Left hindlimb (tissue), 1 donor: Measurements from ENCODE around the gene TCERG1L.
A peak's percentile ranks its signal among the peaks of the same experiment; 100 is the strongest.

Experiments used
- DNase-seq: peaks from one replicate; pipeline ENCODE4 v3.0.0-alpha.2; 2018

The TCERG1L gene

GRCh38 chr10:131314799-131315198, 3.3 kb upstream of the TCERG1L start:
- DNase-seq = no peak

- DNase-seq = no peak
These were observed 2.6 kb upstream of the TCERG1L start for GRCh38 chr10:131314148-131314547.

- DNase-seq = no peak
These were observed 1.9 kb upstream of the TCERG1L start for GRCh38 chr10:131313377-131313776.

- peak; percentile 63 for DNase-seq
These were observed 936 bp upstream of the TCERG1L start for GRCh38 chr10:131312478-131312836.

- no peak for DNase-seq
These were observed 190 bp downstream of the TCERG1L start for GRCh38 chr10:131311402-131311660.

GRCh38 chr10:131310551-131311401, 745 bp downstream of the TCERG1L start:
- DNase-seq = no peak

- no peak for DNase-seq
These were observed 1.4 kb downstream of the TCERG1L start for GRCh38 chr10:131310142-131310541.

GRCh38 chr10:131300508-131300907, 11.0 kb downstream of the TCERG1L start:
- no peak for DNase-seq

GRCh38 chr10:131290781-131291180, 20.7 kb downstream of the TCERG1L start:
- no peak for DNase-seq

GRCh38 chr10:131288648-131289047, 22.9 kb downstream of the TCERG1L start:
- no peak for DNase-seq

GRCh38 chr10:131282961-131283360, 28.6 kb downstream of the TCERG1L start:
- DNase-seq = no peak

- DNase-seq = no peak
These were observed 31.4 kb downstream of the TCERG1L start for GRCh38 chr10:131280101-131280500.

- no peak for DNase-seq
These were observed 32.0 kb downstream of the TCERG1L start for GRCh38 chr10:131279516-131279915.

GRCh38 chr10:131277969-131278368, 33.6 kb downstream of the TCERG1L start:
- no peak for DNase-seq

GRCh38 chr10:131277278-131277677, 34.2 kb downstream of the TCERG1L start:
- DNase-seq = no peak

GRCh38 chr10:131275691-131276090, 35.8 kb downstream of the TCERG1L start:
- no peak for DNase-seq

GRCh38 chr10:131274883-131275282, 36.6 kb downstream of the TCERG1L start:
- DNase-seq = no peak

GRCh38 chr10:131274133-131274880, 37.2 kb downstream of the TCERG1L start:
- DNase-seq = no peak

GRCh38 chr10:131273476-131273875, 38.0 kb downstream of the TCERG1L start:
- DNase-seq = no peak

- no peak for DNase-seq
These were observed 38.5 kb downstream of the TCERG1L start for GRCh38 chr10:131272897-131273451.

- no peak for DNase-seq
These were observed 39.6 kb downstream of the TCERG1L start for GRCh38 chr10:131271966-131272365.

GRCh38 chr10:131271195-131271880, 40.2 kb downstream of the TCERG1L start:
- no peak for DNase-seq

- DNase-seq = no peak
These were observed 40.9 kb downstream of the TCERG1L start for GRCh38 chr10:131270461-131271190.
